HepG2 (cell line): Measurements from ENCODE around the gene CSTF1. TPM values are rescaled to one million over a fixed set of nuclear protein-coding genes. Genes with fewer than 3 reads are reported as not detected.

ENCODE experiments used
- polyA plus RNA-seq, 8 experiments: library from polyadenylated mRNA; depleted of rRNA in 3 of 8; stranded (reverse) in 7 of 8; unstranded in 1 of 8; fragments of >200 nt; fragmentation: Illumina TruSeq in 4 of 8; extraction: Trizol in 4 of 8; gene quantifications; 2 replicates each; pipeline versions ENCODE4 v1.2.1 to v1.2.3, GENCODE V29; 2011 to 2016; ENCODE audit warnings: low read depth in 4 of 8, missing spikeins in 1 of 8, mixed read lengths in 1 of 8; ENCODE audit not compliant: insufficient read depth in 1 of 8
- total RNA-seq, 5 experiments: library from RNA; depleted of rRNA; stranded (reverse); fragments of >200 nt; fragmentation: Illumina TruSeq; extraction: Trizol; gene quantifications; 2 replicates each; pipeline ENCODE4 v1.2.3, GENCODE V29; 2016; ENCODE audit warnings: low read depth in 1 of 5

CSTF1 gene
- total and polyA plus RNA-seq, 2 of the 13 experiments (the other 11 are each of a cell fraction or from before 2014, with no cell fraction given): 70.9 to 100 TPM

Other genes with a start within 250 kb of the CSTF1 start
- gene MC3R, start 143.9 kb upstream of the CSTF1 start, total RNA-seq (2016; rRNA removed; fragmentation: Illumina TruSeq; extraction: Trizol): not detected in 2 replicates
- gene MC3R, start 143.9 kb upstream of the CSTF1 start, polyA plus RNA-seq (2011; rRNA removed): not detected in 2 replicates
- 75.9 and 88.4 TPM in 2 replicates for gene FAM210B, start 33.7 kb upstream of the CSTF1 start, total RNA-seq (2016; rRNA removed; fragmentation: Illumina TruSeq; extraction: Trizol)
- 107 and 111 TPM in 2 replicates for gene FAM210B, start 33.7 kb upstream of the CSTF1 start, polyA plus RNA-seq (2011; rRNA removed)
- 224 and 335 TPM in 2 replicates for gene AURKA, start 430 bp upstream of the CSTF1 start, total RNA-seq (2016; rRNA removed; fragmentation: Illumina TruSeq; extraction: Trizol)
- gene AURKA, start 430 bp upstream of the CSTF1 start, polyA plus RNA-seq (2011; rRNA removed): 55.7 and 96.4 TPM in 2 replicates
- gene CASS4, start 19.6 kb downstream of the CSTF1 start, total RNA-seq (2016; rRNA removed; fragmentation: Illumina TruSeq; extraction: Trizol): 0.38 and 0.49 TPM in 2 replicates
- gene CASS4, start 19.6 kb downstream of the CSTF1 start, polyA plus RNA-seq (2011; rRNA removed): 0.17 and 0.25 TPM in 2 replicates
- 142 and 202 TPM in 2 replicates for gene RTF2, start 76.0 kb downstream of the CSTF1 start, total RNA-seq (2016; rRNA removed; fragmentation: Illumina TruSeq; extraction: Trizol)
- gene RTF2, start 76.0 kb downstream of the CSTF1 start, polyA plus RNA-seq (2011; rRNA removed): 73.3 and 81.8 TPM in 2 replicates
- gene FAM209A, start 132.1 kb downstream of the CSTF1 start, total RNA-seq (2016; rRNA removed; fragmentation: Illumina TruSeq; extraction: Trizol): 0.15 TPM in 1 of 2 replicates, not detected in the other
- gene FAM209A, start 132.1 kb downstream of the CSTF1 start, polyA plus RNA-seq (2011; rRNA removed): 0.36 and 0.51 TPM in 2 replicates
- gene FAM209B, start 140.6 kb downstream of the CSTF1 start, total RNA-seq (2016; rRNA removed; fragmentation: Illumina TruSeq; extraction: Trizol): 0.24 and 0.32 TPM in 2 replicates
- 0.10 and 0.42 TPM in 2 replicates for gene FAM209B, start 140.6 kb downstream of the CSTF1 start, polyA plus RNA-seq (2011; rRNA removed)
- gene TFAP2C, start 236.7 kb downstream of the CSTF1 start, total RNA-seq (2016; rRNA removed; fragmentation: Illumina TruSeq; extraction: Trizol): not detected in 2 replicates
- not detected in 2 replicates for gene TFAP2C, start 236.7 kb downstream of the CSTF1 start, polyA plus RNA-seq (2011; rRNA removed)